Smooth muscle cell of bladder (primary cell): ENCODE results near the gene NOCT. TPM values are rescaled to one million over a fixed set of nuclear protein-coding genes. Genes with fewer than 3 reads are reported as not detected.

ENCODE experiments used
- total RNA-seq: library from RNA; depleted of rRNA; stranded (reverse); fragments of >200 nt; gene quantifications from 2 replicates; pipeline ENCODE4 v1.2.3, GENCODE V29; 2014

Gene NOCT
- total RNA-seq, result 11.9 and 22.6 TPM in 2 replicates

DNA sequence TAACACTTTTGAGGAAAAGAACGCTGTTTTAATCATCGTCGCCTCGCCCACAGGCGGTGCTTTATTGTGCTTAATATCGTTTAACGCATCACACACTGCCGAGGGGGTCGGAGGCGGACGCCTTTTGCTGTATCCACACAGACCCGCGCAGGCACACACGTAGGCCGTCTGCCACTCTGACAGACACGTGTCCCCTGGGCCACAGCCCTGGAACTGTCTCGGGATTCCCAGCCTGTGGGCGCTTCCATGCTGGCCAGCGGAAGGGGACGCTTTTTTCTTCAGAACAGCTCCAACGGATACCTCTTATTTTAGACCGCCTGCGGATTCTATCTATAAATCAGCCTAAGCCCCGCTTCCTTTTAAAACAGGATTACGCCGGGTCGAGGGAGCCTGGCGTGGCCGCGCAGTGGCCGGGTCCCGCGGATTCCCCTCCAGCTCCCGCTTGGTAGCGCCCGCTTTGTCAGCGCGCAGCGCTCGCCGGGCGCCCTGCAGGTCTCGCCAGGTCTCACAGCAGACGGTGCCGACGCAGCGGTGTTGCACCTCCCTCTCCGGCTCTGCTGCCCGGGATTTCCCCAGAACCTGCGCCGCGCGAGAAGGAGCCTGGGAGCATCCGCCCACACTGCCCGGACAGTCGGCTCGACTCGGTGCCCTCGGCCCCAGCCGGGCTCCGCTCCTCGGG lies at the start of gene NOCT:
Gene NOCT (plus strand): TSS at position 513 of the 679 bp plus-strand sequence. CDS start 201 bp downstream, outside the sequence.

Other genes with a start within 250 kb of the NOCT start
- 34.9 and 36.8 TPM in 2 replicates for gene ELF2, start 161.4 kb downstream of the NOCT start, total RNA-seq